ENCODE data around the gene MKNK1.

GRCh38 chr1:46569116-46569515 lies 35.0 kb downstream of the MKNK1 start:
- TF ChIP-seq GATA2 (IDR thresholded peaks at IDR 0.05; ENCODE audit: low read depth, low read length), result no peak
- TF ChIP-seq GATA3 (IDR thresholded peaks at IDR 0.05; ENCODE audit: low read depth, low read length), result no peak
